C4-2B (cell line): ENCODE results near the gene SLC22A7.

Source experiments
- H3K27ac ChIP-seq: fragments of 450-650 bp; 2 replicates; pipeline ENCODE4 v1.5.1; 2017
- ZFX ChIP-seq: fragments of 450-650 bp; IDR thresholded peaks from 2 replicates; pipeline ENCODE4 v1.6.1; 2017
- TF ChIP-seq, protein P1 (sequence below): fragments of 450-650 bp; conservative IDR thresholded peaks from 2 replicates; pipeline ENCODE4 v1.5.1; 2017; ENCODE audit warnings: mild to moderate bottlenecking

SLC22A7 gene

DNA sequence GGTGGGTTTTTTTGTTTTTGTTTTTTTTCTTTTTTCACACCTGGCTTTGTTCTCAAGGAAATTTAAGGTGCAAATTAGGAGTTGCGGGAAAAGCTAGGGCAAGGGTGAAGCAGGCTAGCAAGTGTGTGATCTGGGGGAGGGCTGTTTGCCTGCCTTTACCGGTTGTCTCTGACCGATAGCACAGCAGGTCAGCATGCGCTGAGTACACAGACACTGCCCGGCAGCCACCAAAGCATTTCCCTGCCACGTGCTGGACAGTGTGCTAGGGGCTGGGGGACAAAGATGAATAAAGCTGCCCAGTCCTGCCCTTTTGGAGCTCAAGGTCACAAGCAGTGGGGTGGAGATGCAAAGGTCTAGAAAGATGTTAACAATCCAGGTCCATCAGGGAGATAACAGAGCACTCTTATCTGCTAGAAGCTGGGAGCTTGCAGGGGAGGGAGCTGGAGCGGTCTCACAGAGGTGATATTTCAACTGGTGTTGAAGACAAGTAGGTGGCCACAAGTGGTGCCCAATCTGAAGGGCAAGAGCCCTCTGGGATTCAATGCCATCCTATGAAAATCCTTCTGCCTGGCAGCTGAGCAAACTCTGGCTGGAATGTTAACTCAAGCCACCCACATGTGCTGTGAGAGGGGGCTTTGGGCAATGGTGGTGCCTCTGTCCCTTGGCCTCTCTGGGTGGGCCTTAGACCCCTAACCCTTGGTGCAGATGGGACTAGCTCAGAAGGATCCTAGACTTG, 30.3 kb upstream of the SLC22A7 start:
- no peak overlapping the region for H3K27ac ChIP-seq
- TF ChIP-seq ZFX = no peak
- TF ChIP-seq, protein P1, sequence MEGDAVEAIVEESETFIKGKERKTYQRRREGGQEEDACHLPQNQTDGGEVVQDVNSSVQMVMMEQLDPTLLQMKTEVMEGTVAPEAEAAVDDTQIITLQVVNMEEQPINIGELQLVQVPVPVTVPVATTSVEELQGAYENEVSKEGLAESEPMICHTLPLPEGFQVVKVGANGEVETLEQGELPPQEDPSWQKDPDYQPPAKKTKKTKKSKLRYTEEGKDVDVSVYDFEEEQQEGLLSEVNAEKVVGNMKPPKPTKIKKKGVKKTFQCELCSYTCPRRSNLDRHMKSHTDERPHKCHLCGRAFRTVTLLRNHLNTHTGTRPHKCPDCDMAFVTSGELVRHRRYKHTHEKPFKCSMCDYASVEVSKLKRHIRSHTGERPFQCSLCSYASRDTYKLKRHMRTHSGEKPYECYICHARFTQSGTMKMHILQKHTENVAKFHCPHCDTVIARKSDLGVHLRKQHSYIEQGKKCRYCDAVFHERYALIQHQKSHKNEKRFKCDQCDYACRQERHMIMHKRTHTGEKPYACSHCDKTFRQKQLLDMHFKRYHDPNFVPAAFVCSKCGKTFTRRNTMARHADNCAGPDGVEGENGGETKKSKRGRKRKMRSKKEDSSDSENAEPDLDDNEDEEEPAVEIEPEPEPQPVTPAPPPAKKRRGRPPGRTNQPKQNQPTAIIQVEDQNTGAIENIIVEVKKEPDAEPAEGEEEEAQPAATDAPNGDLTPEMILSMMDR = no peak

DNA sequence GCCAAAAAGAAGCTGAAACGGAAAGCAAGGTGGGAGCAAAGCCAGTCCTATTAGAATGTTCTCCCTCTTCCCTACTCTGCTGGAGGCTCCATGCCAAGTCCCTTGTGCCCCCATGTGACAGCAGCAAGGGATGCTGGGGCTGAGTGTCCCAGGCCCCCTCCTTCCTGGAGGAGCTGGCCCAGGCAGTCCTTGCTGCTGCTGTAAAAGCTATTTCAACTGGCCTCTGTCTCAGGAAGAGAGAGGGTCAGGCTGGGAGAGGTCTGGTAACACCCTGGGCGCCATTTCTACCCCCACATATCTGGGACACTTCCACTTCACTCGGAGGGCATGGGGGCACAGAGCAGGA, 29.7 kb upstream of the SLC22A7 start:
- no peak overlapping the region for H3K27ac ChIP-seq
- TF ChIP-seq, protein P1 = no peak
- TF ChIP-seq ZFX = no peak

DNA sequence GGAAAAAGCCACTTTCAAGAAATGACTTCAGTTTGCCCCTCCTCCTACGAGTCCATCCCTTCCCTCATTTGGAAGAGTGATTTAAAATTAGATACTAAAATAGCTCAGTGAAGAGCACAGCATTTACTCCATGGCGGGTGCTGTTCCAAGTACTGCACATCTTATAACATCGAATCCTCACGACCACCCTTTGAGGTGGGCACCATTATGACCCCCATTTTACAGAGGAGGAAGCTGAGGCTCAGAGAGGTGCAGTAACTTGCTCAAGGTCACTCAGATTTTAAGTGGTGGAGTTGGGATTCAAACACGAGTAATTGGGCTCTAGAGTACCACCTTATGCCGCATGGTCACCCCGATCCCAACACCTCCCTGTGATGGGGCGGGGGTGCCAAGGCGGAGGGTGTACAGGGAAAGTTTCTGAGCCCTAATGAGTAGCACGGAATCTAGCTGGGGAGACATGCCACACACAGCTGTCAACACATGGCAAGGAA, 29.2 kb upstream of the SLC22A7 start:
- H3K27ac ChIP-seq = no peak overlapping the region
- TF ChIP-seq, protein P1 = no peak
- TF ChIP-seq ZFX = no peak

DNA sequence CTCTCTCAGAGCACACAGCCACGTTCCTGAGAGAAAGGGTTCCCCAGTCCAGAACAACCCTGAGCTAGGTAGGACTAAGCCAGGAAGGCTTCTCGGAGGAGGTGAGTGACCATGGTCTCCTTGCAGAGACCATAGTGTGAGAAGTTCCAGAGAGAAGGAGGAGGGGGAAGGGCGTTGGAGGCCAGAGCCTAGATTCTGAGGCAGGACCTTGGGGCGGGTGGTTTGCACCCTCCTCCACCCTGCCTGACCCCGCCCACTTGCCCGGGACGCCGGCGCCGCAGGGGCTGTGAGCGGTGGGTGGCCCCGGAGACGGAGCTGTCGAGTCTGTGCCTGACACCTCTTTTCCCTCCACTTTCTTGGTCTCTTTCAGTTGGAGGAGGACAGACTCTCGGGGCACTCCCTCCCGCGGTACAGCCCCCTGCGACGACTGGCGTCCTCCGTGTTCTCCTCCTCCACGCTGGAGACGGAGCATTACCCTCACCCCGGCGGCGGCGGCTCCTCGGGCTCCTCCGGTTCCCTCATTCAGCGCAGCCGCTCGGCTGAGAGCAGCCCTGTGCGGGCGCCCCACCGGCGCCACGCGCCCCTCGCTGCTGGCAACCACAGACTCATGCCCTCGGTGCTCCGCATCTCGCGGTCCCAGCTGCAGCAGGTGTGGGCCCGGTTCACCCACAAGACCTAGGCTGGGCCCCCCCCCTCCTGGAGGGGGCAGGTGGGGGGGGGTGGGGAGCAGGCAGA, 28.6 kb upstream of the SLC22A7 start:
- TF ChIP-seq, protein P1 = no peak
- no peak for TF ChIP-seq ZFX
- no peak overlapping the region for H3K27ac ChIP-seq

DNA sequence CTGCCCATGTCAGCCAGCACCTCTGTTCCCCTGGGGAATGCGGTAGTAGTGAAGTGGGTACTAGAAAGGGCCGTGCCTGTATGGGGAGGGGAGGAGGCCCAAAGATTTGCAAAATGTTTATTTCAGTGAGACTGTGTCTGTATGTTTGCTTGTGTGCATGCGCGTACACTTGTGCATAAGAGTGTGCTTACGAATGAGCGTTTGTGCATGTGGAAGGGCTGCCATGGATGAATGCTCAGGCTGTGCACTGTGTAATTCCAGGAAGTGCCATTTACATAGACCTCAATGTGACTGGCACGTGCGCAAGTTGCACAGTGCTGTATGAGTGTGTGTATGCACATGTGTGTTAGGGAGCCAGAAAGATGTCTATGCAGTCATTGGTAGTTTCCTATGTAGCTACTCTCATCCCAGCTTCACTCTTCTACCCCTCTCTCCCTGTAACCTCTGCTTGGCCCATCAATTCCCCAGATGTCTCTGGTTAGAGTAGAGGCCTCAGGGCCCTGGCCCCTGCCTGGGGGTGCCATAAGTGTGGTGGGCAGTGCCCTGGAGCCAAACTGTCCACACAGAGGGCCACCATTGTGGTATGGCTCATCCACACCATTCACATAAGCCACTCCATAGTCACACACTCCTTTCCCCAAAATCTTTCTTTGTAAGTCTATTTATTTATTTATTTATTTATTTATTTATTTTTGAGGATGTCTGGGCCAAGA, 26.8 kb upstream of the SLC22A7 start:
- TF ChIP-seq, protein P1 = no peak
- TF ChIP-seq ZFX = no peak
- H3K27ac ChIP-seq = no peak overlapping the region

DNA sequence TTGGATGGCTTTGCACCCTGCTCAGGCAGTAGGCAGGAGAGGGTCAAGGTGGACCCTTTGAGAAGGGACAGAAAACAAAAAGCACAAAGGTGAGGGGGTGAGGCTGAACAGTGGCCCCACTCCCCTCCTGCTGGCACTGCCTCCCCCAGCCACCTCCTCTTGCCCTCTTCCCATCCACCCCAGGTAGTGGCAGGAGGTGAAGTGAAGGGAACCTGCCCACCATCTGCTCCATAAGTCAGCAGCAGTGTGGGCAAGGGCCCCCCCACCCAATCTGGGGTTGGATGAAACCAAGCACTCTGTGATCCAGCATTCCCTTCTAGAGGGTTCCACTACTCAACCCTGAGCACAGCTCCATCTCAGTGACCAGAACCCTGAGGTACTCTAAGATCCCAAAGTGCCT, 26.1 kb upstream of the SLC22A7 start:
- H3K27ac ChIP-seq = no peak overlapping the region
- TF ChIP-seq, protein P1 = no peak

DNA sequence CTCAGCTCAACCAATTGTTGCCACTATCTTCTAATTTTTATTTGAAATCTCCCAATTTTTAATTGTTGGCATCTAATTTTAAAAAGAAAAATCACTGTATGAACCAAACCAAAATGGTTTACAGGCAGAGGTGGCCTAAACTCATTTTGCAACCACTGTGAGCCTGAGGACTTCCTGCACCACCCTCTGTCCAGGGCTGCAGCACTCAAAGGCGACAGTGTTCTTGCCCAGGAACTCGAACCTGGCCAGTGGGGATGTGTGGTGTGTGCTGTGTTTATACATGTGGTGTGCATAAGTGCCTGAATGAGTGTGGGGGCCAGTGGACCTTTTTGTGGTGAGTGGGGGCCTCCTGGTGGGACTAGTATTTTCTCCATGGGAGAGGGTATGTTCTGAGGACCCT, 24.4 kb upstream of the SLC22A7 start:
- no peak for TF ChIP-seq ZFX
- TF ChIP-seq, protein P1 = no peak
- H3K27ac ChIP-seq = no peak overlapping the region
